HEK293 (cell line): ENCODE results near the gene NSD1.

Experiments
- KLF10 ChIP-seq: fragments of 450-650 bp; IDR thresholded peaks from 2 replicates; pipeline ENCODE4 v1.5.1; 2018; ENCODE audit warnings: missing biosample characterization, mild to moderate bottlenecking, missing genetic modification characterization
- MZF1 ChIP-seq: fragments of 450-650 bp; formaldehyde crosslinking; IDR thresholded peaks from 2 replicates; pipeline ENCODE4 v1.5.1; 2017; ENCODE audit warnings: missing biosample characterization, missing genetic modification characterization, borderline replicate concordance
- SCRT1 ChIP-seq: fragments of 450-650 bp; formaldehyde crosslinking; IDR thresholded peaks from 2 replicates; pipeline ENCODE4 v1.5.1; 2016; ENCODE audit warnings: missing biosample characterization, missing genetic modification characterization, borderline replicate concordance
- SP2 ChIP-seq: fragments of 450-650 bp; formaldehyde crosslinking; IDR thresholded peaks from 2 replicates; pipeline ENCODE4 v1.5.1; 2016; ENCODE audit warnings: missing biosample characterization, missing genetic modification characterization
- ZNF585B ChIP-seq: fragments of 450-650 bp; formaldehyde crosslinking; IDR thresholded peaks from 2 replicates; pipeline ENCODE4 v1.5.1; 2016; ENCODE audit warnings: missing biosample characterization, missing genetic modification characterization
- ZNF670 ChIP-seq: fragments of 450-650 bp; formaldehyde crosslinking; IDR thresholded peaks from 2 replicates; pipeline ENCODE4 v1.5.1; 2016; ENCODE audit warnings: missing biosample characterization, missing genetic modification characterization, low read depth
- ZNF792 ChIP-seq: fragments of 450-650 bp; formaldehyde crosslinking; IDR thresholded peaks from 2 replicates; pipeline ENCODE4 v1.5.1; 2016; ENCODE audit warnings: missing biosample characterization, missing genetic modification characterization
- TF ChIP-seq, protein P1 (sequence below): fragments of 450-650 bp; formaldehyde crosslinking; IDR thresholded peaks from 2 replicates; pipeline ENCODE4 v1.5.1; 2016; ENCODE audit warnings: missing biosample characterization, missing genetic modification characterization
- TF ChIP-seq, protein P2 (sequence below): fragments of 450-650 bp; IDR thresholded peaks from 2 replicates; pipeline ENCODE4 v1.5.1; 2018; ENCODE audit warnings: missing biosample characterization, mild to moderate bottlenecking, missing genetic modification characterization
- TF ChIP-seq, protein P3 (sequence below): fragments of 450-650 bp; formaldehyde crosslinking; IDR thresholded peaks from 2 replicates; pipeline ENCODE4 v1.5.1; 2016; ENCODE audit warnings: missing biosample characterization, missing genetic modification characterization, low read depth
- TF ChIP-seq, protein P4 (sequence below): fragments of 450-650 bp; formaldehyde crosslinking; optimal IDR thresholded peaks from 2 replicates; pipeline ENCODE3; 2016; ENCODE audit warnings: missing biosample characterization, mild to moderate bottlenecking, missing genetic modification characterization

DNA sequence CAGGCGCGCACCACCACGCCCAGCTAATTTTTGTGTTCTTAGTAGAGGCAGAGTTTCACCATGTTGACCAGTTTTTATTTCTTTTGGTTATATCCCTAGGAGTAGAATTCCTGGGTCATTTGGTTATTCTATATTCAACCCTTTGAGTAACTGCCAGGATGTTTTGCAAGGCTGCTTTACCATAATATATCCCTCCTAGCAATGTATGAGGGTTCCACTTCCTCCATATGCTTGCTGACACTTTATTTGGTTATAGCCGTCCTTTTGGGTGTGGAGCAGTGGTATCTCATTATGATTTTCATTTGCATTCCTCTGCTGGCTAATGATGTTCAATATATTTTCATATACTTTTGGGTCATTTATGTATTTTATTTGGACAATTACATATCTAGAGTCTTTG is 88.7 kb downstream of the NSD1 start:
- TF ChIP-seq, protein P1, sequence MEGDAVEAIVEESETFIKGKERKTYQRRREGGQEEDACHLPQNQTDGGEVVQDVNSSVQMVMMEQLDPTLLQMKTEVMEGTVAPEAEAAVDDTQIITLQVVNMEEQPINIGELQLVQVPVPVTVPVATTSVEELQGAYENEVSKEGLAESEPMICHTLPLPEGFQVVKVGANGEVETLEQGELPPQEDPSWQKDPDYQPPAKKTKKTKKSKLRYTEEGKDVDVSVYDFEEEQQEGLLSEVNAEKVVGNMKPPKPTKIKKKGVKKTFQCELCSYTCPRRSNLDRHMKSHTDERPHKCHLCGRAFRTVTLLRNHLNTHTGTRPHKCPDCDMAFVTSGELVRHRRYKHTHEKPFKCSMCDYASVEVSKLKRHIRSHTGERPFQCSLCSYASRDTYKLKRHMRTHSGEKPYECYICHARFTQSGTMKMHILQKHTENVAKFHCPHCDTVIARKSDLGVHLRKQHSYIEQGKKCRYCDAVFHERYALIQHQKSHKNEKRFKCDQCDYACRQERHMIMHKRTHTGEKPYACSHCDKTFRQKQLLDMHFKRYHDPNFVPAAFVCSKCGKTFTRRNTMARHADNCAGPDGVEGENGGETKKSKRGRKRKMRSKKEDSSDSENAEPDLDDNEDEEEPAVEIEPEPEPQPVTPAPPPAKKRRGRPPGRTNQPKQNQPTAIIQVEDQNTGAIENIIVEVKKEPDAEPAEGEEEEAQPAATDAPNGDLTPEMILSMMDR (tag by site-specific recombination): no peak
- TF ChIP-seq ZNF585B (tag by site-specific recombination) (no peak), ZNF670 (tag by site-specific recombination) (no peak), SP2 (tag by site-specific recombination) (no peak), ZNF792 (tag by site-specific recombination) (no peak), KLF10 (tag by site-specific recombination) (no peak), SCRT1 (no peak), MZF1 (tag by site-specific recombination) (no peak)
- TF ChIP-seq, protein P2, sequence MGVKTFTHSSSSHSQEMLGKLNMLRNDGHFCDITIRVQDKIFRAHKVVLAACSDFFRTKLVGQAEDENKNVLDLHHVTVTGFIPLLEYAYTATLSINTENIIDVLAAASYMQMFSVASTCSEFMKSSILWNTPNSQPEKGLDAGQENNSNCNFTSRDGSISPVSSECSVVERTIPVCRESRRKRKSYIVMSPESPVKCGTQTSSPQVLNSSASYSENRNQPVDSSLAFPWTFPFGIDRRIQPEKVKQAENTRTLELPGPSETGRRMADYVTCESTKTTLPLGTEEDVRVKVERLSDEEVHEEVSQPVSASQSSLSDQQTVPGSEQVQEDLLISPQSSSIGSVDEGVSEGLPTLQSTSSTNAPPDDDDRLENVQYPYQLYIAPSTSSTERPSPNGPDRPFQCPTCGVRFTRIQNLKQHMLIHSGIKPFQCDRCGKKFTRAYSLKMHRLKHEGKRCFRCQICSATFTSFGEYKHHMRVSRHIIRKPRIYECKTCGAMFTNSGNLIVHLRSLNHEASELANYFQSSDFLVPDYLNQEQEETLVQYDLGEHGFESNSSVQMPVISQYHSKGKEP (tag by site-specific recombination): no peak
- TF ChIP-seq, protein P3, sequence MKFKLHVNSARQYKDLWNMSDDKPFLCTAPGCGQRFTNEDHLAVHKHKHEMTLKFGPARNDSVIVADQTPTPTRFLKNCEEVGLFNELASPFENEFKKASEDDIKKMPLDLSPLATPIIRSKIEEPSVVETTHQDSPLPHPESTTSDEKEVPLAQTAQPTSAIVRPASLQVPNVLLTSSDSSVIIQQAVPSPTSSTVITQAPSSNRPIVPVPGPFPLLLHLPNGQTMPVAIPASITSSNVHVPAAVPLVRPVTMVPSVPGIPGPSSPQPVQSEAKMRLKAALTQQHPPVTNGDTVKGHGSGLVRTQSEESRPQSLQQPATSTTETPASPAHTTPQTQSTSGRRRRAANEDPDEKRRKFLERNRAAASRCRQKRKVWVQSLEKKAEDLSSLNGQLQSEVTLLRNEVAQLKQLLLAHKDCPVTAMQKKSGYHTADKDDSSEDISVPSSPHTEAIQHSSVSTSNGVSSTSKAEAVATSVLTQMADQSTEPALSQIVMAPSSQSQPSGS (tag by site-specific recombination): no peak
- TF ChIP-seq, protein P4, sequence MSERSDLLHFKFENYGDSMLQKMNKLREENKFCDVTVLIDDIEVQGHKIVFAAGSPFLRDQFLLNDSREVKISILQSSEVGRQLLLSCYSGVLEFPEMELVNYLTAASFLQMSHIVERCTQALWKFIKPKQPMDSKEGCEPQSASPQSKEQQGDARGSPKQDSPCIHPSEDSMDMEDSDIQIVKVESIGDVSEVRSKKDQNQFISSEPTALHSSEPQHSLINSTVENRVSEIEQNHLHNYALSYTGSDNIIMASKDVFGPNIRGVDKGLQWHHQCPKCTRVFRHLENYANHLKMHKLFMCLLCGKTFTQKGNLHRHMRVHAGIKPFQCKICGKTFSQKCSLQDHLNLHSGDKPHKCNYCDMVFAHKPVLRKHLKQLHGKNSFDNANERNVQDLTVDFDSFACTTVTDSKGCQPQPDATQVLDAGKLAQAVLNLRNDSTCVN: no peak
